GM15510 (cell line): ENCODE measurements around the gene ODAD3.

ENCODE experiments used
- POLR2A ChIP-seq: IDR thresholded peaks from 3 replicates; pipeline ENCODE4 v1.6.1; 2011; ENCODE audit warnings: borderline replicate concordance; ENCODE audit not compliant: insufficient read length; ENCODE audit errors: extremely low read depth

The ODAD3 gene

GRCh38 chr19:11420429-11421370, 14.2 kb downstream of the ODAD3 start:
- no peak for TF ChIP-seq POLR2A

- TF ChIP-seq POLR2A: no peak
Observed at GRCh38 chr19:11418549-11419506, 16.1 kb downstream of the ODAD3 start, which contains the start of gene RGL3. Gene RGL3, minus strand, starts transcription at chr19:11419314. Its CDS starts 36 bp downstream, at chr19:11419278.

- no peak for TF ChIP-seq POLR2A
Observed at GRCh38 chr19:11418094-11418548, 16.8 kb downstream of the ODAD3 start.

GRCh38 chr19:11416346-11417052, 18.4 kb downstream of the ODAD3 start:
- no peak for TF ChIP-seq POLR2A

- no peak for TF ChIP-seq POLR2A
Observed at GRCh38 chr19:11414544-11414943, 20.4 kb downstream of the ODAD3 start.

GRCh38 chr19:11410682-11411081, 24.2 kb downstream of the ODAD3 start:
- TF ChIP-seq POLR2A: no peak

- no peak for TF ChIP-seq POLR2A
Observed at GRCh38 chr19:11408591-11408990, 26.3 kb downstream of the ODAD3 start.

GRCh38 chr19:11405846-11406643, 28.9 kb downstream of the ODAD3 start:
- no peak for TF ChIP-seq POLR2A

GRCh38 chr19:11404588-11405222, 30.2 kb downstream of the ODAD3 start:
- TF ChIP-seq POLR2A: no peak

- TF ChIP-seq POLR2A: no peak
Observed at GRCh38 chr19:11401808-11402543, 32.9 kb downstream of the ODAD3 start.

GRCh38 chr19:11400798-11401197, 34.1 kb downstream of the ODAD3 start:
- no peak for TF ChIP-seq POLR2A

GRCh38 chr19:11399667-11400066, 35.3 kb downstream of the ODAD3 start:
- TF ChIP-seq POLR2A: no peak
